NCI-H2196 treated with DMSO at 0.1 percent for 48 hours (cell line): ENCODE data around the gene MAP3K4.

Experiments used
- DNase-seq: peaks from one replicate; lab custom pipeline; 2025; ENCODE audit not compliant: unreplicated experiment; lab: John Stamatoyannopoulos, UW

Gene MAP3K4

GRCh38 chr6:161139766-161140553 is 148.4 kb downstream of the MAP3K4 start:
- no peak for DNase-seq

- no peak for DNase-seq
These were observed 148.9 kb downstream of the MAP3K4 start for GRCh38 chr6:161140554-161140875.

- DNase-seq, result no peak
These were observed 149.6 kb downstream of the MAP3K4 start for GRCh38 chr6:161141173-161141572.

GRCh38 chr6:161142957-161143296 is 151.4 kb downstream of the MAP3K4 start:
- no peak for DNase-seq

DNA sequence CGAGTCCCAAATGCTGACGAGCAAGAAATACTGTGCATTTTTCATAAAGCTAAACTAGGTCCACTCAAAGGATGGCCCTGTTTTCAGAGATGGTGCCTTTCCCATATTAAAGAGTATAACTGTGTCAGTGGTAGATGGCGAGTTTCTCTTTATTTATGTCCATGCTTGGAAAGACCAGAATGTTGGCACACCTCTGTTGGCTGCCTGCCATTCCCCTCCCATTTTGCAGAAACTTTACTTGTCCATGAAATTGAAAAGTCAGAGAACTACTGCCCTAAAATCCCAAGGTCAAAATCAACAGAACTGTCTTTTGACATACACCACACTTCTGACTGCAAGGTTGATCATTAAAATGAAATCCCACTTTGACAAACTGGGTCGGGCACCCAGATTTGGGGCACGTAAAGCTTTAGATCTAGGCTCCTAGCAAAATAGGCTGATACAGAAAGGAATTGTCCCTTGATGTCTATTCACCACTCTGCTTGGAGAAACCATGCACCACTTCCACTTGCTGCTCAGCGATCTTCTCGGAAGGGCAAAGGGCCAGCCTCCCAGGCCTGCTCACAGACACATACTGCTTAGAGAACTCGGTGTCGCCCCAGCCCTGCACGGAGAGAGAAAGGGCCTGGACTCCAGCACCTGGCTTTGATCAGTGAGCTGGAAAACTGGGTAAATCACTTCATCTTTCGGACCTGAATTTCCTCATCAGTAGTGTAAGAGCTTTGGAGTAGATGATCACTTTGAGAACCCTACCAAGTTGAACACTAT is 152.3 kb downstream of the MAP3K4 start:
- no peak for DNase-seq

DNA sequence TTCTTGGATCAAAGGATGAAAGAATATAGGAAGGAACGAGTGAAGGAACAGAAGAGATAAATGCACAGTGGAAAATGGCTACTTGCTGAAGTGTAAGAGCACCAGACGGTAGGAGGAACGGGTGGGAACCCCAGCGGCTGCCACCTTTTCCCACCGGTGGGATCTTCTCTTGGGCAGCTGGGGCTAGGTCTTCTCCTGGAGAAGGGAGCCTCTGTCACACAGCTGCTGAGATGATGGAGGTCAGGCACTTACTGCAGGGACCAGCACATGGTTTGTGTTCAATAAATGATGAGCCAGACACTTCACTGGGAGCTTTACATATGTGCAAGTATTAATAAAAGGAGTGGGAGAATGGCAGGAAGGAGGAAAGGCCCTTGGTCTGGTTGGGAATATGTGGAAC is 158.6 kb downstream of the MAP3K4 start:
- DNase-seq, result no peak

DNA sequence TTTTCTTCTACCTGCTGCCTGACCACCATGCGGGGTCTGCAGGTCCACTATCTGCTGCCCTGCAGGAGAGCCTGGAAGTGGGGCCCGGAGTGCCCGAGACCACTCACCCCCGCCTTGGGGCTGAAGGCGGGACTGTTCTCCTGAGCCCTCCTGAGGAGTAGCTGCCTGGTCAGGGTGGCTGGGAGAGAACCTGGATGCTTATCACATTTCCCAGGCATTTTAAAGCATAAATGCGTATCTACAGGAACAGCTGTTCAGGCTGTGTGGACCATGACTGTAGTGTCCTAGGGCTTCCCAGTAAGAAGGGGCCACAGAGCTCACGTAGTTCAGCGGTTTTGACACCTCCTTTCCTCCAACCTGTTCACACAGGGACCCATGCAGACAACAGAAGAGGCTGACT is 159.0 kb downstream of the MAP3K4 start:
- no peak for DNase-seq

DNA sequence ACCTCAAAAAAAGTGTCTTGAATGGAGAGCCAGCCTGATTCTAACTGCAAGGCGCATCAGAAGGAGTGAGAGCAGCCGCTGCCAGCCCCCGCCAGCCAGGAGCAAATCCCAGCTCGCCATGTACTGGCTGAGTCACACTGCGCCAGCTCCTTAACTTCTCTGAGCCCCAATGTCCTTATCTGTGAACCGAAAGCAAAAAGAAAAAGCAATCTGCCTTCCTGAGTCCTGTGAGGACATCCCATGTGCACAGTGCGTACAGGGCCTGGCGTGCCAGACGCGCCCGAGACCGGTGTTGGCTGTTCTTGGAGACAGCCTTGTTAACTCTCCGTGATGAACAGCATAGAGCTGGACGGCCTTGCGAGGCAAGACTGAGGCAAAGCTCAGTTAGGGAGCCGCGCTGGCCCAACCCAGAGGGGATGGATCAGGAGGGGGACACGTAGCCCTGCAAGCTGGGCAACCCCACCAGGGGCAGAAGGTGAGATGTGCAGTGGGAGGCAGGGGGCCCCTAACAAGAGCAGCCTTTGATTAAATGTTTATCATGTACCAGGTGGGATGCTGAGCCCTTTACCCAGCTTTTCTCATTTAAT is 159.6 kb downstream of the MAP3K4 start:
- DNase-seq, result no peak

- DNase-seq, result no peak
These were observed 160.3 kb downstream of the MAP3K4 start for GRCh38 chr6:161151660-161152526.

GRCh38 chr6:161152527-161152862 is 160.9 kb downstream of the MAP3K4 start:
- no peak for DNase-seq

- DNase-seq, result no peak
These were observed 161.5 kb downstream of the MAP3K4 start for GRCh38 chr6:161152907-161153662.

DNA sequence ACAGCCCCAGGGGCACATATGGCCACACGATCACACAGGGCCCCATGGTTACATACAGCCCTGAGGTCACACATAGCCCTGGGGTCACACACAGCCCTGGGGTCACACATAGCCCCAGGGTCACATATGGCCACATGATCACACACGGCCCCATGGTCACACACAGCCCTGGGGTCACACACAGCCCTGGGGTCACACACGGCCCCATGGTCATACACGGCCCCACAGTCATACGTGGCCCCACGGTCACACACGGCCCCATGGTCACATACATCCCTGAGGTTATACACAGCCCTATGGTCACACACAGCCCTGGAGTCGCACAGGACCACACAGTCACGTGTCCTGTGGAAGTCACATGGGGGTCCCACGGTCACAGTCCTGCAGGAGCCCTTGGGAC is 162.2 kb downstream of the MAP3K4 start:
- DNase-seq, result no peak

GRCh38 chr6:161154796-161155335 is 163.3 kb downstream of the MAP3K4 start:
- no peak for DNase-seq

DNA sequence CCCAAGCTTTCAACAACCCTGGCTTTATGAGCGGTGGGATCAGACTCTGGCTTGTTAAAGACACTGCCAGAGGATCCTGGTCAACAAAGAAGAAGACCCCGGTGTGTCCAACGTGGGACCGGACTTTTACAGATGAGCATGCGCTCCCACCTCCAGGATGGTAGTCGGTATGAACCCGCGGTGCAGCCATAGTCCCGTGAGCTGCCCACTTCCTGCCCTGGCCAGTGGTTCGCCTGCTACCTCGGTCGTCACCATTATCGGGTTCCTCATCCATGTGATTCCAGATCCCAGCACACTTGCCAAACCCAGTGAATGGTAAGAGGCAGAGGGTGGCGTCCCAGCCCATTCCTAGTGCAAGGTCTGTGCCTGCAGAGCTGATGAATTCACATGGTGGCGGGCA is 169.6 kb downstream of the MAP3K4 start:
- no peak for DNase-seq

- DNase-seq, result no peak
These were observed 170.5 kb downstream of the MAP3K4 start for GRCh38 chr6:161161889-161162624.

- DNase-seq, result no peak
These were observed 171.2 kb downstream of the MAP3K4 start for GRCh38 chr6:161162722-161163121.

GRCh38 chr6:161163466-161164181 is 172.1 kb downstream of the MAP3K4 start:
- no peak for DNase-seq

- DNase-seq, result no peak
These were observed 172.6 kb downstream of the MAP3K4 start for GRCh38 chr6:161164182-161164625.

GRCh38 chr6:161166176-161166575 is 174.6 kb downstream of the MAP3K4 start:
- no peak for DNase-seq
